ENCODE data around the gene MGLL. TPM values are rescaled to one million over a fixed set of nuclear protein-coding genes. Genes with fewer than 3 reads are reported as not detected.
"Not testable (repeated sequence)": the region's sequence is repeated elsewhere in the genome, so short reads cannot be mapped to it uniquely, and the experiment has no call there.

The MGLL gene
- total RNA-seq, 1 donor from 2014 or later: 0.97 TPM

DNA sequence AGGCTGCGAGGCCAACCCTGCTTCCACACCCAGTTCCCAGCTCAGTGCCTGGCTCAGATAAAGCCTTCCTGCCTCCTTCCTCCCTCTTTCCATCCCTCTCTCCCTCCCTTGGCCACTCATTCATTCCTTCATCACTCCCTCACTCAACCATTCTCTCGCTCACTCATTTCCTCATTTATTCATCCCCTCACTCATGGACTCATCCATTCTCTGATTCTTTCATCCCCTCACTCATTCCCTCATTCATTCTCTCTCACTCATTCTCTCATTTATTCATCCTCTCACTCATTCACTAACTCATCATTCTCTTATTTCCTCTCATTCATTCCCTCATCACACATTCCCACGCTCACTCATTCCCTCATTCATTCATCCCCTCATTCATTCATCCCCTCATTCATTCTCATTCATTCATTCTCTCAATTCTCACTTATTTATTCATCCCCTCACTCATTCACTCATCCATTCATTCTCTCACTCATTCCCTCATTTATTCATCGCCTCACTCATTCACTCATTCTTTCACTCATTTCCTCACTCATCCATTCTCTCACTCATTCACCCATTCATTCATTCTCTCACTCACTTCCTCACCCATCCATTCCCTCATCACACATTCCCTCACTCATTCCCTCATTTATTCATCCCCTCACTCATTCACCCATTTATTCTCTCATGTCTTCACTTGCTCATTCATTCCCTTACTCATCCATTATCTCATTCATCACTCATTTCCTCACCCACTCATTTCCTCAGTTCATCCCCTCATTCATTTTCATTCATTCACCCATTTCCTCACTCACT, 136.4 kb downstream of the MGLL start:
- TF ChIP-seq, protein P1, sequence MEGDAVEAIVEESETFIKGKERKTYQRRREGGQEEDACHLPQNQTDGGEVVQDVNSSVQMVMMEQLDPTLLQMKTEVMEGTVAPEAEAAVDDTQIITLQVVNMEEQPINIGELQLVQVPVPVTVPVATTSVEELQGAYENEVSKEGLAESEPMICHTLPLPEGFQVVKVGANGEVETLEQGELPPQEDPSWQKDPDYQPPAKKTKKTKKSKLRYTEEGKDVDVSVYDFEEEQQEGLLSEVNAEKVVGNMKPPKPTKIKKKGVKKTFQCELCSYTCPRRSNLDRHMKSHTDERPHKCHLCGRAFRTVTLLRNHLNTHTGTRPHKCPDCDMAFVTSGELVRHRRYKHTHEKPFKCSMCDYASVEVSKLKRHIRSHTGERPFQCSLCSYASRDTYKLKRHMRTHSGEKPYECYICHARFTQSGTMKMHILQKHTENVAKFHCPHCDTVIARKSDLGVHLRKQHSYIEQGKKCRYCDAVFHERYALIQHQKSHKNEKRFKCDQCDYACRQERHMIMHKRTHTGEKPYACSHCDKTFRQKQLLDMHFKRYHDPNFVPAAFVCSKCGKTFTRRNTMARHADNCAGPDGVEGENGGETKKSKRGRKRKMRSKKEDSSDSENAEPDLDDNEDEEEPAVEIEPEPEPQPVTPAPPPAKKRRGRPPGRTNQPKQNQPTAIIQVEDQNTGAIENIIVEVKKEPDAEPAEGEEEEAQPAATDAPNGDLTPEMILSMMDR (IDR thresholded peaks at IDR 0.05; ENCODE audit: unreplicated experiment): no peak
- Mint-ChIP-seq H3K27me3 (ENCODE audit: unreplicated experiment) (no peaks in the 10 kb centered on the region), H3K4me1 (ENCODE audit: unreplicated experiment) (no peaks in the 10 kb centered on the region), H3K9me3 (ENCODE audit: unreplicated experiment) (no peaks in the 10 kb centered on the region), H3K4me3 (ENCODE audit: unreplicated experiment) (no peak overlapping the region), H3K27ac (ENCODE audit: unreplicated experiment) (no peak overlapping the region), H3K36me3 (ENCODE audit: low read depth, unreplicated experiment) (no peaks in the 10 kb centered on the region)
- DNase-seq (ENCODE audit: low spot score): no peak

DNA sequence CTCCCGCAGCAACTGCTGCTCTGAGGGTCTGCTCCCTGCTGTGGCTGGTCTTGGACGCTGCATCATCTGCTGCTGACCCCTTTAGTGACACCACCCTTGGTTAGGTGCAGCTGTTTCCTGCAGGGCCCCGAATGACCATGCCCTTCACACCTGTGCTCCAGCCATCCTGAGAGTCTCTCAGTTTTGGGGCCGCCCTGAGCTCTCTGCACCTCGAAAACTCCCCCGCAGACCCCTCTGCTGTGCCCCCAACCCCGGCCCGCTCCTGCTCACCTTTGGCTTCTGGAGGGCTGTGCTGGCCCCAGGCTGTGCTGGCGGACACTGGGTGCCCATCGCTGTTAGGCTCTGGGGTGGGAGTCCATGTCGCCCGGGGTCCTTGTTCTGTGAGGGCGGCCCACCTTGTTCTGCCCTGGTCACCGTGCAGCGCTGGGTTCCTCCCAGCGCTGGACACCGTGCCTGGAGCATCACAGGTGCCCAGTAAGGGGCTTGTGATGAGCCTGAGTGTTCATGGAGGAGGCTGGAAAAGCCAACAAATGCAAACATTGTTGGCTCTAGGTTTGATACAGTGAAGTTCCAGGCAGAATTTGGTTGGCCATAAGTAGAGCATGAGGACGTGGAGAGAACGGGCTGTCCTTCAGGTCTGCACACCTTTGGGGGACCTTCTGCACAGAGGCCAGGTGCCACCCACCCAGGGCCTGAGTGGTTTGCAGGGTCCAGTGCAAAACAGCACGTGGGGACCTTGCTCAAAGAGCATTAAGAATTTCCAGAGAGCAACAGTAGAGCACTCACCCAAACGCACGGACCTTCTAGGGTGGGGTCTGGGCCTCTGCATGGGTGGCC, 137.2 kb downstream of the MGLL start:
- DNase-seq (ENCODE audit: low spot score): no peak
- TF ChIP-seq, protein P1 (IDR thresholded peaks at IDR 0.05; ENCODE audit: unreplicated experiment): no peak
- H3K36me3 Mint-ChIP-seq (ENCODE audit: low read depth, unreplicated experiment): no peaks in the 10 kb centered on the region
- H3K4me3 Mint-ChIP-seq (ENCODE audit: unreplicated experiment): no peak overlapping the region
- no peak overlapping the region for H3K27ac Mint-ChIP-seq (ENCODE audit: unreplicated experiment)
- no peaks in the 10 kb centered on the region for H3K4me1 Mint-ChIP-seq (ENCODE audit: unreplicated experiment)
- H3K27me3 Mint-ChIP-seq (ENCODE audit: unreplicated experiment): peaks cover under 1% of the 10 kb centered on the region
- no peaks in the 10 kb centered on the region for H3K9me3 Mint-ChIP-seq (ENCODE audit: unreplicated experiment)

DNA sequence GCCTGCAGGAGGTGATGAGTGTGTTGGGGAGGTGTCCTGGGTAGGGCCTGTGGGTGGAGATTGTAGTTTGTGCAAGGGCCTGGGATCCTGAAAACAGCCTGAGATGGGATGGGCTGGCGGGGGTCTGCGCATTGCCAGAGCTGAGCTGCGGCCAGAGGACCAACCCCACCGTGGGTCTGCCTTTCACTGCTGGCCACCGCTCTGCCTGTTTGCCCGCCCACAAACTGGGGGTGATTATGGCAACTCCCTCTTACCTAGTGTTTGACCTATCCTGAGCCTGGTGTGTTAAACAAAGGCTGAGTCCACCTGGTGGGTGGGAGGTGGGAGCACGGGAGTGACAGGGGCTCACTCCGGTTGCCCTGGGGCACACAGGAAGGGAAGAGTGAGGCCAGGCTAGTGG, 139.8 kb downstream of the MGLL start:
- no peaks in the 10 kb centered on the region for H3K4me1 Mint-ChIP-seq (ENCODE audit: unreplicated experiment)
- no peak for DNase-seq (ENCODE audit: low spot score)
- no peaks in the 10 kb centered on the region for H3K36me3 Mint-ChIP-seq (ENCODE audit: low read depth, unreplicated experiment)
- TF ChIP-seq, protein P1 (IDR thresholded peaks at IDR 0.05; ENCODE audit: unreplicated experiment): no peak
- H3K4me3 Mint-ChIP-seq (ENCODE audit: unreplicated experiment): no peak overlapping the region
- peaks cover 2% of the 10 kb centered on the region for H3K27me3 Mint-ChIP-seq (ENCODE audit: unreplicated experiment)
- H3K27ac Mint-ChIP-seq (ENCODE audit: unreplicated experiment): no peak overlapping the region
- no peaks in the 10 kb centered on the region for H3K9me3 Mint-ChIP-seq (ENCODE audit: unreplicated experiment)

DNA sequence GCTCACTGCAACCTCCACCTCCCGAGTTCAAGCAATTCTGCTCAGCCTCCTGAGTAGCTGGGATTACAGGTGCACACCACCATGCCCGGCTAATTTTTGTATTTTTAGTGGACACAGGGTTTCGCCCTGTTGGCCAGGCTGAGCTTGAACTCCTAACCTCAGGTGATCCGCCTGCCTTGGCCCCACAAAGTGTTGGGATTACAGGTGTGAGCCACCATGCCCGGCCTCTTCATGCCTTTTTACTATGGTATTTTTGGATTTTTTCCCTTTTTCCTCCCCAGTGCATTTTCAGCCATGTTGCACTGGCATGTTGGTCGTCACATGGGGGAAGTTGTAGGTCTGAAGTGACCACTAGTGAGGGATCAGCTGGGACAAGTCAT, 140.2 kb downstream of the MGLL start:
- H3K36me3 Mint-ChIP-seq (ENCODE audit: low read depth, unreplicated experiment); H3K27me3 Mint-ChIP-seq (ENCODE audit: unreplicated experiment); DNase-seq (ENCODE audit: low spot score); H3K27ac Mint-ChIP-seq (ENCODE audit: unreplicated experiment); H3K4me3 Mint-ChIP-seq (ENCODE audit: unreplicated experiment); H3K9me3 Mint-ChIP-seq (ENCODE audit: unreplicated experiment); H3K4me1 Mint-ChIP-seq (ENCODE audit: unreplicated experiment): not testable (repeated sequence)

DNA sequence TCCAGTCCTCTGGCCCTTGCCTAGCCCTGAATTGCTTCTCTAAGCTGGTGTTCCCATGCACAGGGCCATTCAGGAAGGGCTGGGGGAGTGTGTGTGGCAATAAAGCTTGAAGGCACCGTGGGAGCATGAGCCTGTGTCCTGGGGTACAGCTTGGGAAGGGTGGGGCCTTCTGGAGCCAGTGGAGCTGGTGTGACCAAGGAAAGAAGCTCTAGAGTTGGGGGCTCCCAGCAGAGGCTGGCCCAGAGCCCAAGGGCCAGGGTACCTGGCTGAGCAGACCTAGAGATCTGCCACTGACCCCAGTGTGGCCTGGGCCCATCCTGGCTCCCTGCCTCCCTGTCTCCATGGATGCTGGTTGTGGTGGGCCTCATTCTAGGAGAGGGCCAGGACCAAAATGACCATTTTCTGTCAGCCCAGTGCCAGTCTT, 141.5 kb downstream of the MGLL start:
- no peak for DNase-seq (ENCODE audit: low spot score)
- Mint-ChIP-seq H3K4me1 (ENCODE audit: unreplicated experiment) (no peaks in the 10 kb centered on the region), H3K4me3 (ENCODE audit: unreplicated experiment) (no peak overlapping the region), H3K36me3 (ENCODE audit: low read depth, unreplicated experiment) (no peaks in the 10 kb centered on the region), H3K9me3 (ENCODE audit: unreplicated experiment) (no peaks in the 10 kb centered on the region), H3K27ac (ENCODE audit: unreplicated experiment) (no peak overlapping the region), H3K27me3 (ENCODE audit: unreplicated experiment) (peaks cover 2% of the 10 kb centered on the region)
- TF ChIP-seq, protein P1 (IDR thresholded peaks at IDR 0.05; ENCODE audit: unreplicated experiment): no peak
